CD4-positive, alpha-beta T cell (primary cell): ENCODE data around the gene SGIP1. TPM values are rescaled to one million over a fixed set of nuclear protein-coding genes. Genes with fewer than 3 reads are reported as not detected.

Experiments used
- ATAC-seq: fragments of 200-7000 bp; cut with Tn5 transposase; one replicate; pipeline ENCODE4 v1.10.0; 2022; ENCODE audit warnings: mild to moderate bottlenecking; ENCODE audit not compliant: poor library complexity
- CTCF ChIA-PET: fragments of 350-600 bp; sonication (Branson Sonifier 250); formaldehyde crosslinking; loops from one replicate; lab custom pipeline; 2021; ENCODE audit warnings: antibody characterized with exemption, inconsistent platforms; lab: Charles Lee
- POLR2A ChIA-PET: fragments of 350-600 bp; sonication (Branson Sonifier 250); formaldehyde crosslinking; loops from one replicate; lab custom pipeline; 2021; ENCODE audit warnings: antibody characterized with exemption, inconsistent platforms; lab: Charles Lee
- DNase-seq, 14 experiments: peaks; one replicate each; pipeline ENCODE4 v3.0.0-alpha.2; 2013 to 2020; ENCODE audit warnings: mixed read lengths in 2 of 14
- H3K27ac ChIP-seq, 2 donors: one replicate each; pipeline versions ENCODE4 v1.5.1 to v1.7.0; 2013; ENCODE audit warnings: low read length in 2 of 2, low read depth in 1 of 2, mild to moderate bottlenecking in 1 of 2
- H3K27me3 ChIP-seq, 2 experiments: 1 replicate in 1 of 2; 2 replicates in 1 of 2; pipeline versions ENCODE4 v1.6.1 to v1.7.0; 2013; ENCODE audit warnings: low read length in 2 of 2, control low read depth in 1 of 2, mild to moderate bottlenecking in 1 of 2, moderate library complexity in 1 of 2; ENCODE audit not compliant: insufficient read depth in 2 of 2, control insufficient read depth in 1 of 2
- H3K36me3 ChIP-seq: one replicate; pipeline ENCODE4 v1.6.1; 2013; ENCODE audit warnings: low read length, control low read depth; ENCODE audit not compliant: insufficient read depth
- H3K4me1 ChIP-seq: one replicate; pipeline ENCODE4 v1.6.1; 2013; ENCODE audit warnings: low read length, control low read depth; ENCODE audit not compliant: insufficient read depth
- H3K4me3 ChIP-seq: one replicate; pipeline ENCODE4 v1.5.1; 2013; ENCODE audit warnings: mild to moderate bottlenecking, low read length, moderate library complexity
- H3K9me3 ChIP-seq, 2 experiments: 1 replicate in 1 of 2; 2 replicates in 1 of 2; pipeline versions ENCODE4 v1.6.1 to v1.7.0; 2013; ENCODE audit warnings: low read length in 2 of 2, mild to moderate bottlenecking in 2 of 2, control low read depth in 1 of 2, moderate library complexity in 1 of 2; ENCODE audit not compliant: control insufficient read depth in 1 of 2, insufficient read depth in 1 of 2
- H3K27ac Mint-ChIP-seq: one replicate; pipeline ENCODE4 v1.8.0; 2020; ENCODE audit warnings: mixed read lengths
- H3K27me3 Mint-ChIP-seq: one replicate; pipeline ENCODE4 v1.8.0; 2021; ENCODE audit warnings: mixed read lengths
- H3K36me3 Mint-ChIP-seq: one replicate; pipeline ENCODE4 v1.8.0; 2021; ENCODE audit warnings: low read depth, mixed read lengths
- H3K4me1 Mint-ChIP-seq: one replicate; pipeline ENCODE4 v1.8.0; 2021; ENCODE audit warnings: low read depth, mixed read lengths
- H3K4me3 Mint-ChIP-seq: one replicate; pipeline ENCODE4 v1.8.0; 2020; ENCODE audit warnings: mild to moderate bottlenecking, mixed read lengths
- H3K9me3 Mint-ChIP-seq: one replicate; pipeline ENCODE4 v1.8.0; 2020; ENCODE audit warnings: mixed read lengths
- intact Hi-C, 2 experiments: fragments of 100-400 bp; cut with DNase I in 1 of 2; cut with micrococcal nuclease in 1 of 2; formaldehyde crosslinking; loops; one replicate each; pipeline versions ENCODE4 v1.15.1 to v1.9.0; 2023 to 2025; cut with DNase I, micrococcal nuclease
- total RNA-seq, 174 experiments: library from RNA in 2 of 174; stranded (reverse) in 2 of 174; gene quantifications; one replicate each; pipeline ENCODE4 v1.2.3 and lab custom pipeline; 2021 to 2026
- TF ChIP-seq, protein P1 (sequence below): fragments of 200-600 bp; IDR thresholded peaks from one replicate; pipeline ENCODE4 v1.8.0; 2022; ENCODE audit warnings: antibody characterized with exemption, mild to moderate bottlenecking

The SGIP1 gene
- total RNA-seq, 2 experiments from 2014 or later: 0.84 TPM; not detected in 1

DNA sequence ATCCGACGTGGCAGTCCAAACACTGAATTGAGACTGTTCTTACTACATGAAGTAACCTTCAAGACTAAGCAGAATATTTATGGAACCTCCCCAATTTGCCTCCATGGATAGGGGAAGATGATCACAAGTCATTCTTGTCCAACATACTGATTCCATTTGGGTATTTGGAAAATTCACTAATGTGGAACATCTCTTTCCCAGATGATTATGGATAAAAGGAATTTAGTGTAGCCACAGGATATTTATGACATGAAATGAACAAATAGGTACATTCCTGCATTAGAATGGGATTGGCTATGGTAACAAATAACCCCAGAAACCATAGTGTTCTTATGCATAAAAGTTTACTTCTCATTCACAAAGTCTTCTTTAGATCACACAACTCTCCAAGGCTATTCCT lies 40.2 kb upstream of the SGIP1 start:
- Mint-ChIP-seq H3K27me3 (peaks cover 12% of the 10 kb centered on the region), H3K36me3 (no peaks in the 10 kb centered on the region), H3K9me3 (no peaks in the 10 kb centered on the region), H3K4me3 (no peak overlapping the region), H3K27ac (no peak overlapping the region), H3K4me1 (no peaks in the 10 kb centered on the region)
- no peaks in the 10 kb centered on the region for H3K4me1 ChIP-seq
- H3K4me3 ChIP-seq: no peak overlapping the region
- no peak for DNase-seq
- no peaks in the 10 kb centered on the region for H3K27me3 ChIP-seq
- TF ChIP-seq, protein P1, sequence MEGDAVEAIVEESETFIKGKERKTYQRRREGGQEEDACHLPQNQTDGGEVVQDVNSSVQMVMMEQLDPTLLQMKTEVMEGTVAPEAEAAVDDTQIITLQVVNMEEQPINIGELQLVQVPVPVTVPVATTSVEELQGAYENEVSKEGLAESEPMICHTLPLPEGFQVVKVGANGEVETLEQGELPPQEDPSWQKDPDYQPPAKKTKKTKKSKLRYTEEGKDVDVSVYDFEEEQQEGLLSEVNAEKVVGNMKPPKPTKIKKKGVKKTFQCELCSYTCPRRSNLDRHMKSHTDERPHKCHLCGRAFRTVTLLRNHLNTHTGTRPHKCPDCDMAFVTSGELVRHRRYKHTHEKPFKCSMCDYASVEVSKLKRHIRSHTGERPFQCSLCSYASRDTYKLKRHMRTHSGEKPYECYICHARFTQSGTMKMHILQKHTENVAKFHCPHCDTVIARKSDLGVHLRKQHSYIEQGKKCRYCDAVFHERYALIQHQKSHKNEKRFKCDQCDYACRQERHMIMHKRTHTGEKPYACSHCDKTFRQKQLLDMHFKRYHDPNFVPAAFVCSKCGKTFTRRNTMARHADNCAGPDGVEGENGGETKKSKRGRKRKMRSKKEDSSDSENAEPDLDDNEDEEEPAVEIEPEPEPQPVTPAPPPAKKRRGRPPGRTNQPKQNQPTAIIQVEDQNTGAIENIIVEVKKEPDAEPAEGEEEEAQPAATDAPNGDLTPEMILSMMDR: no peak
- no peak overlapping the region for H3K27ac ChIP-seq
- H3K9me3 ChIP-seq: no peaks in the 10 kb centered on the region
- no peak for ATAC-seq
- ChIA-PET CTCF (no interaction called here), POLR2A (no interaction called here)
- intact Hi-C loops: no loop called here
- no peaks in the 10 kb centered on the region for H3K36me3 ChIP-seq

DNA sequence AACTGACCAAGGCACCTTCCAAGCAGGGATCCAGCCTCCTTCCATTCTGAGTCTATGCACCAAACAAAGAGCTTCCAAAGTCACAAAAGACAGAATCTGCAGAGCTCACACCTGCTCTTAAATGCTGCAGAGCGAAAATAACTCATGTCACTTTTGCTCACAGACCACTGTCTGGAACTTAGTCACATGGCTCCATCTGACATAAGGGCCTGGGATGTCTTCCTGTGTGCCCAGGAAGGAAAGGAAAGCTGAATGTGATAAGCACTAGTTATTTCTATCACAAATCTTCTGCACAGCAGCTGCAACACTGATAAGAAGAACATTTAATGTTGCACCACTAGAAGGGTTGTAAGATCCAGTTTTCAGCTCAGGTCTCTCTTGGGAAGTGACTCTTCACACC lies 39.5 kb upstream of the SGIP1 start:
- no peaks in the 10 kb centered on the region for H3K36me3 ChIP-seq
- H3K4me3 Mint-ChIP-seq: no peak overlapping the region
- H3K36me3 Mint-ChIP-seq: no peaks in the 10 kb centered on the region
- POLR2A ChIA-PET: no interaction called here
- H3K27ac ChIP-seq: no peak overlapping the region
- no peaks in the 10 kb centered on the region for H3K4me1 ChIP-seq
- ATAC-seq (no peak), DNase-seq (no peak)
- no peaks in the 10 kb centered on the region for H3K9me3 ChIP-seq
- TF ChIP-seq, protein P1: no peak
- no peak overlapping the region for H3K4me3 ChIP-seq
- no peak overlapping the region for H3K27ac Mint-ChIP-seq
- peaks cover 18% of the 10 kb centered on the region for H3K27me3 Mint-ChIP-seq
- peaks cover 0 to 5% of the 10 kb centered on the region in 2 experiments for H3K27me3 ChIP-seq
- intact Hi-C loops: no loop called here
- CTCF ChIA-PET: no interaction called here
- H3K4me1 Mint-ChIP-seq: no peaks in the 10 kb centered on the region
- H3K9me3 Mint-ChIP-seq: no peaks in the 10 kb centered on the region

- ChIA-PET POLR2A (no interaction called here), CTCF (interaction anchor here (1.1 kb wide), 1 partner anchor 11 kb away, joined by 3 read pairs; no protein-coding TSS in a partner anchor)
- Mint-ChIP-seq H3K9me3 (no peaks in the 10 kb centered on the region), H3K4me3 (no peak overlapping the region), H3K27me3 (peaks cover 26% of the 10 kb centered on the region), H3K36me3 (no peaks in the 10 kb centered on the region), H3K27ac (no peak overlapping the region), H3K4me1 (no peaks in the 10 kb centered on the region)
- ATAC-seq (no peak), DNase-seq (no peak)
- Histone ChIP-seq H3K27me3 (peaks cover 0 to 11% of the 10 kb centered on the region in 2 experiments), H3K27ac (no peak overlapping the region), H3K4me1 (no peaks in the 10 kb centered on the region), H3K4me3 (no peak overlapping the region), H3K36me3 (no peaks in the 10 kb centered on the region), H3K9me3 (no peaks in the 10 kb centered on the region)
- TF ChIP-seq, protein P1: no peak
- intact Hi-C loops: no loop called here
Observed at GRCh38 chr1:66495495-66495894, 38.5 kb upstream of the SGIP1 start.
